K562 (cell line): ENCODE data around the gene GALM. TPM values are rescaled to one million over a fixed set of nuclear protein-coding genes. Genes with fewer than 3 reads are reported as not detected.

Source experiments
- ATF1 ChIP-seq, 2 experiments: fragments of 450-650 bp in 1 of 2; IDR thresholded peaks; 2 replicates each; pipeline ENCODE4 v1.6.1; 2016; ENCODE audit warnings: missing compliant biosample characterization in 1 of 2, missing genetic modification characterization in 1 of 2
- BRD9 ChIP-seq: fragments of 450-650 bp; IDR thresholded peaks from 2 replicates; pipeline ENCODE4 v1.6.1; 2018; ENCODE audit warnings: low read depth; ENCODE audit not compliant: partially characterized antibody
- CBFA2T2 ChIP-seq: fragments of 450-650 bp; conservative IDR thresholded peaks from 2 replicates; pipeline ENCODE4 v1.6.1; 2017; ENCODE audit warnings: mild to moderate bottlenecking
- CEBPZ ChIP-seq: fragments of 150-350 bp; IDR thresholded peaks from 2 replicates; pipeline ENCODE4 v1.6.1; 2014; ENCODE audit warnings: low read depth, mild to moderate bottlenecking, low read length, borderline replicate concordance
- COPS2 ChIP-seq: fragments of 450-650 bp; conservative IDR thresholded peaks from 2 replicates; pipeline ENCODE4 v1.6.1; 2016; ENCODE audit warnings: mild to moderate bottlenecking, moderate library complexity
- CREBBP ChIP-seq: IDR thresholded peaks from one replicate; pipeline ENCODE4 v1.6.1; 2012; ENCODE audit warnings: low read depth, mild to moderate bottlenecking, control low read depth, inconsistent platforms, low read length
- EGR1 ChIP-seq: fragments of 450-650 bp; conservative IDR thresholded peaks from 2 replicates; pipeline ENCODE4 v1.6.1; 2017; ENCODE audit warnings: mild to moderate bottlenecking
- ELF1 ChIP-seq: fragments of 200-800 bp; sonication (Bioruptor generic); IDR thresholded peaks from 2 replicates; pipeline ENCODE4 v1.6.1; 2016; ENCODE audit warnings: missing genetic modification characterization, missing compliant biosample characterization
- FOXK1 ChIP-seq: sonication (generic); formaldehyde crosslinking; IDR thresholded peaks from 2 replicates; pipeline ENCODE4 v1.8.0; 2022; ENCODE audit warnings: missing genetic modification reagents, mild to moderate bottlenecking, borderline replicate concordance
- HDAC1 ChIP-seq, 2 experiments: fragments of 450-650 bp; IDR thresholded peaks; 2 replicates each; pipeline ENCODE4 v1.6.1; 2016 to 2017; ENCODE audit warnings: inconsistent platforms in 1 of 2, mild to moderate bottlenecking in 1 of 2, moderate library complexity in 1 of 2
- KAT7 ChIP-seq: sonication (generic); formaldehyde crosslinking; IDR thresholded peaks from 2 replicates; pipeline ENCODE4 v1.8.0; 2022; ENCODE audit warnings: missing genetic modification reagents, mild to moderate bottlenecking, borderline replicate concordance
- KDM1A ChIP-seq, 2 experiments: fragments of 450-650 bp; IDR thresholded peaks; 2 replicates each; pipeline ENCODE4 v1.6.1; 2016; ENCODE audit warnings: mild to moderate bottlenecking in 2 of 2
- MITF ChIP-seq: IDR thresholded peaks from 2 replicates; pipeline ENCODE4 v1.6.1; 2014; ENCODE audit warnings: antibody characterized with exemption
- NONO ChIP-seq, 2 experiments: fragments of 200-400 bp in 1 of 2; fragments of 450-650 bp in 1 of 2; formaldehyde crosslinking in 1 of 2; IDR thresholded peaks; 2 replicates each; pipeline ENCODE4 v1.6.1; 2017; ENCODE audit warnings: low read depth in 2 of 2, mild to moderate bottlenecking in 2 of 2, moderate library complexity in 2 of 2, low read length in 1 of 2
- PPARD ChIP-seq: fragments of 250-450 bp; sonication (Bioruptor Pico); IDR thresholded peaks from 2 replicates; pipeline ENCODE4 v1.8.0; 2022; ENCODE audit warnings: inconsistent platforms, mild to moderate bottlenecking, moderate library complexity
- PRMT5 ChIP-seq: sonication (generic); formaldehyde crosslinking; IDR thresholded peaks from 2 replicates; pipeline ENCODE4 v1.5.0; 2020; ENCODE audit warnings: missing genetic modification reagents
- RBBP5 ChIP-seq: fragments of 200-600 bp; sonication (generic); IDR thresholded peaks from 2 replicates; pipeline ENCODE4 v1.6.1; 2012; ENCODE audit warnings: borderline replicate concordance, mild to moderate bottlenecking, low read length, control low read depth, inconsistent platforms; ENCODE audit not compliant: insufficient read depth, poor library complexity, severe bottlenecking
- ZNF165 ChIP-seq: fragments of 250-450 bp; sonication (Bioruptor Pico); IDR thresholded peaks from 2 replicates; pipeline ENCODE4 v1.4.0; 2020; ENCODE audit warnings: borderline replicate concordance
- ZNF274 ChIP-seq: IDR thresholded peaks from 2 replicates; pipeline ENCODE4 v1.6.1; 2011; ENCODE audit warnings: low read depth, mild to moderate bottlenecking, low read length, moderate library complexity, borderline replicate concordance
- polyA plus RNA-seq, 8 experiments: library from polyadenylated mRNA; depleted of rRNA in 4 of 8; stranded (reverse) in 5 of 8; unstranded in 3 of 8; fragments of >200 nt; fragmentation: Nextera tagmentation in 2 of 8; fragmentation: Illumina TruSeq in 1 of 8; extraction: Ambion mirVana in 2 of 8; extraction: Trizol in 1 of 8; gene quantifications; 2 replicates each; pipeline versions ENCODE4 v1.2.1 to v1.2.3, GENCODE V29; 2011 to 2014; ENCODE audit warnings: inconsistent platforms in 1 of 8, missing spikeins in 1 of 8
- total RNA-seq, 7 experiments: library from RNA; depleted of rRNA in 6 of 7; stranded (reverse); fragments of >200 nt in 6 of 7; fragmentation: Illumina TruSeq in 2 of 7; extraction: Trizol in 2 of 7; gene quantifications; 2 replicates each; pipeline versions ENCODE4 v1.2.1 to v1.2.3, GENCODE V29; 2011 to 2021; ENCODE audit warnings: low replicate concordance in 1 of 7
- TF ChIP-seq, protein P1 (sequence below): fragments of 250-450 bp; sonication (Bioruptor Pico); IDR thresholded peaks from 2 replicates; pipeline ENCODE4 v1.6.1; 2021; ENCODE audit warnings: mild to moderate bottlenecking
- TF ChIP-seq, protein P2 (sequence below): fragments of 450-650 bp; formaldehyde crosslinking; IDR thresholded peaks from 2 replicates; pipeline ENCODE4 v1.4.0; 2020; ENCODE audit warnings: mild to moderate bottlenecking, mixed read lengths

Gene GALM
- total and polyA plus RNA-seq, 9 of the 15 experiments (the other 6 are each of a cell fraction or from before 2014, with no cell fraction given), result 22.1 to 51.7 (median 27.9) TPM

DNA sequence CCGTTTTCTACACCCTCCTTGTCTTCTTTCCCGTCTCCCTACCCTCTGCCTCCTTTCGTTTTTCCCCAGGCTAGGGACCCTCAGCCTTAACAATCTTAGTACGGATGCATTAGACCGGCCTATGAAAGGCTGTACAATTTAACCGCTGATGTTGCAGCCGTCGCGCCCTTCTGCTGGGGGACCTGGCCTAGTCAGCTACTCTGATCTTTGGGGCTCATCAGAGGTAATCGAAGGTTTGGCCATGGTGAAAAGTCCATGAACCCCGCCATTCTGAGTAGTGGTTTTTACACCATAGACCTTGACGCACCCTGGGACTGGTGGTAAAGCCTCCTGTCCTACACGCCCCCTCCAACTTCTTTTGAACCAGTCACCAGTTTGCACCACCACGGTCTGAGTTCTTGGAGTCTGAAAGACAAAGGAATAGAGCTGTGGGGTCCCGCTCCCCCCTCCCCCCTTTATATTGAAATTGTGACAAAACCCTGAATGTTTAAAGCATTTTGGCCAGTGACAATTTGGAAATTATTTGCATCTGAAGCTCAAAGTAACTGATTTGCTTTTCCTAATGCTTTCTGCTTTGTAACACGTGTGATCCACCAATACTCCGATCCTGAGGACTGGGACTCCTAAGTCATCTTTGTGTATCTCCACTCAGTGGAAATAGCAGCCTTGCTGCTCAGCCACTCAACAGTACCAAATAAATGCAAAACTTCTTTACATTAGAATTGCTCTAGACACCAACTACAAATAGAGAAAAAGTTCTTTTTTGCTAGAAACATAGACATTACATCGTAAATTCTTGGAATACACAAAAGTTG lies 85.9 kb downstream of the GALM start (continued):
- TF ChIP-seq CBFA2T2 (no peak), ATF1 (CRISPR knock-in tag; IDR thresholded peaks at IDR 0.05) (no peak), ATF1 (tag; IDR thresholded peaks at IDR 0.05) (0 out of 2 replicates have a peak, but pooled peaks have one; percentile 58), ZNF165 (CRISPR knock-in tag) (no peak), HDAC1 (IDR thresholded peaks at IDR 0.05) (no peak; a peak in 1 of 4 replicates), RBBP5 (no peak), ELF1 (tag) (peak; percentile 71; the same call in 1 of the 2 replicates), CREBBP (no peak), NONO (IDR thresholded peaks at IDR 0.05; ENCODE audit: low read depth in 2 of 2, low read length in 1 of 2) (0 out of 4 replicates have a peak, but pooled peaks of 1 of the 2 experiments have one; percentile 6), EGR1 (peak; percentile 59), ZNF274 (no peak), KDM1A (IDR thresholded peaks at IDR 0.05) (no peak), MITF (no peak), PPARD (CRISPR knock-in tag) (no peak), FOXK1 (CRISPR knock-in tag) (no peak), COPS2 (no peak), KAT7 (0 out of 2 replicates have a peak, but pooled peaks have one; percentile 37), PRMT5 (no peak), BRD9 (peak; percentile 4), CEBPZ (no peak)
- TF ChIP-seq, protein P1, sequence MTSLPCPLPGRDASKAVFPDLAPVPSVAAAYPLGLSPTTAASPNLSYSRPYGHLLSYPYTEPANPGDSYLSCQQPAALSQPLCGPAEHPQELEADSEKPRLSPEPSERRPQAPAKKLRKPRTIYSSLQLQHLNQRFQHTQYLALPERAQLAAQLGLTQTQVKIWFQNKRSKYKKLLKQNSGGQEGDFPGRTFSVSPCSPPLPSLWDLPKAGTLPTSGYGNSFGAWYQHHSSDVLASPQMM, result no peak
- TF ChIP-seq, protein P2, sequence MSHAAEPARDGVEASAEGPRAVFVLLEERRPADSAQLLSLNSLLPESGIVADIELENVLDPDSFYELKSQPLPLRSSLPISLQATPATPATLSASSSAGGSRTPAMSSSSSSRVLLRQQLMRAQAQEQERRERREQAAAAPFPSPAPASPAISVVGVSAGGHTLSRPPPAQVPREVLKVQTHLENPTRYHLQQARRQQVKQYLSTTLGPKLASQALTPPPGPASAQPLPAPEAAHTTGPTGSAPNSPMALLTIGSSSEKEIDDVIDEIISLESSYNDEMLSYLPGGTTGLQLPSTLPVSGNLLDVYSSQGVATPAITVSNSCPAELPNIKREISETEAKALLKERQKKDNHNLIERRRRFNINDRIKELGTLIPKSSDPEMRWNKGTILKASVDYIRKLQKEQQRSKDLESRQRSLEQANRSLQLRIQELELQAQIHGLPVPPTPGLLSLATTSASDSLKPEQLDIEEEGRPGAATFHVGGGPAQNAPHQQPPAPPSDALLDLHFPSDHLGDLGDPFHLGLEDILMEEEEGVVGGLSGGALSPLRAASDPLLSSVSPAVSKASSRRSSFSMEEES (CRISPR knock-in tag), result no peak
